Measurements from ENCODE around the gene RSBN1.
"Not testable (repeated sequence)": the region's sequence is repeated elsewhere in the genome, so short reads cannot be mapped to it uniquely, and the experiment has no call there.

RSBN1 gene

GRCh38 chr1:113779542-113779941 lies 32.7 kb downstream of the RSBN1 start:
- no peak for DNase-seq

GRCh38 chr1:113777561-113777960 lies 34.7 kb downstream of the RSBN1 start:
- DNase-seq = no peak

- DNase-seq = no peak
These were observed 42.2 kb downstream of the RSBN1 start for GRCh38 chr1:113770031-113770430.

- DNase-seq = no peak
These were observed 42.7 kb downstream of the RSBN1 start for GRCh38 chr1:113769601-113769970.

- no peak for DNase-seq
These were observed 43.2 kb downstream of the RSBN1 start for GRCh38 chr1:113768916-113769600.

- no peak for DNase-seq
These were observed 46.7 kb downstream of the RSBN1 start for GRCh38 chr1:113765306-113766230.

- no peak for DNase-seq
These were observed 48.6 kb downstream of the RSBN1 start for GRCh38 chr1:113763661-113764060.

GRCh38 chr1:113761937-113762336 lies 50.3 kb downstream of the RSBN1 start:
- no peak for DNase-seq

- no peak for DNase-seq
These were observed 51.9 kb downstream of the RSBN1 start for GRCh38 chr1:113760102-113761080.

- DNase-seq = peak; percentile 86
These were observed 52.8 kb downstream of the RSBN1 start, which contains the start of gene PHTF1 for GRCh38 chr1:113759333-113760101. Gene PHTF1 (minus strand): TSS chr1:113759486. CDS start chr1:113758703, 783 bp downstream.

- peak; percentile 71 for DNase-seq
These were observed 53.5 kb downstream of the RSBN1 start for GRCh38 chr1:113758631-113759332.

GRCh38 chr1:113756461-113756860 lies 55.8 kb downstream of the RSBN1 start:
- no peak for DNase-seq

- not testable (repeated sequence) for DNase-seq
These were observed 58.9 kb downstream of the RSBN1 start for GRCh38 chr1:113753333-113753732.

GRCh38 chr1:113751516-113751915 lies 60.8 kb downstream of the RSBN1 start:
- DNase-seq = no peak

- no peak for DNase-seq
These were observed 61.2 kb downstream of the RSBN1 start for GRCh38 chr1:113751114-113751513.

- no peak for DNase-seq
These were observed 62.9 kb downstream of the RSBN1 start for GRCh38 chr1:113749402-113749801.

- no peak for DNase-seq
These were observed 64.9 kb downstream of the RSBN1 start for GRCh38 chr1:113747376-113747775.

GRCh38 chr1:113745425-113745824 lies 66.9 kb downstream of the RSBN1 start:
- no peak for DNase-seq

- DNase-seq = no peak
These were observed 68.2 kb downstream of the RSBN1 start for GRCh38 chr1:113744114-113744513.

- DNase-seq = no peak
These were observed 69.8 kb downstream of the RSBN1 start for GRCh38 chr1:113742515-113742914.

- no peak for DNase-seq
These were observed 77.8 kb downstream of the RSBN1 start for GRCh38 chr1:113734357-113735055.

Data from left hindlimb (tissue), 1 donor.